GM21381 (cell line): ENCODE data around the gene NHS.

Experiments
- ATAC-seq: cut with Tn5 transposase; IDR thresholded peaks from one replicate; pipeline ENCODE4 v1.9.1; 2021; ENCODE audit warnings: mild to moderate bottlenecking, moderate library complexity; ENCODE audit not compliant: unreplicated experiment

NHS gene

GRCh38 chrX:17713288-17713687 lies 338.3 kb downstream of the NHS start:
- ATAC-seq: no peak

GRCh38 chrX:17718649-17719165 lies 343.7 kb downstream of the NHS start:
- no peak for ATAC-seq

GRCh38 chrX:17719711-17720110 lies 344.7 kb downstream of the NHS start:
- ATAC-seq: no peak

- ATAC-seq: no peak
Measured at GRCh38 chrX:17721715-17722114, 346.7 kb downstream of the NHS start.

- no peak for ATAC-seq
Measured at GRCh38 chrX:17725181-17725580, 350.2 kb downstream of the NHS start.

GRCh38 chrX:17732138-17732783 lies 357.3 kb downstream of the NHS start:
- ATAC-seq: no peak

GRCh38 chrX:17735406-17735805 lies 360.4 kb downstream of the NHS start:
- no peak for ATAC-seq

- ATAC-seq: no peak
Measured at GRCh38 chrX:17736478-17736855, 361.5 kb downstream of the NHS start.

- ATAC-seq: peak; percentile 82
Measured at GRCh38 chrX:17736856-17737709, 362.1 kb downstream of the NHS start, which contains the start of gene SCML1. TSS of gene SCML1 (plus strand) at chrX:17737493. CDS start at chrX:17744187, 6,694 bp downstream.

GRCh38 chrX:17737710-17737985 lies 362.6 kb downstream of the NHS start:
- ATAC-seq: no peak

- no peak for ATAC-seq
Measured at GRCh38 chrX:17737986-17738713, 363.1 kb downstream of the NHS start.

GRCh38 chrX:17738737-17739535 lies 363.9 kb downstream of the NHS start:
- no peak for ATAC-seq

- ATAC-seq: no peak
Measured at GRCh38 chrX:17740137-17741122, 365.4 kb downstream of the NHS start.

- no peak for ATAC-seq
Measured at GRCh38 chrX:17741123-17741511, 366.1 kb downstream of the NHS start.

GRCh38 chrX:17743913-17744312 lies 368.9 kb downstream of the NHS start:
- ATAC-seq: no peak

- no peak for ATAC-seq
Measured at GRCh38 chrX:17744896-17745523, 370.0 kb downstream of the NHS start.

GRCh38 chrX:17747692-17748091 lies 372.7 kb downstream of the NHS start:
- no peak for ATAC-seq

GRCh38 chrX:17748684-17749083 lies 373.7 kb downstream of the NHS start:
- no peak for ATAC-seq

- no peak for ATAC-seq
Measured at GRCh38 chrX:17750436-17750835, 375.4 kb downstream of the NHS start.
